ENCODE measurements around the gene C1QL1. TPM values are rescaled to one million over a fixed set of nuclear protein-coding genes. Genes with fewer than 3 reads are reported as not detected.

C1QL1 gene
- total RNA-seq, 1 donor from 2014 or later, result 7.3 TPM

DNA sequence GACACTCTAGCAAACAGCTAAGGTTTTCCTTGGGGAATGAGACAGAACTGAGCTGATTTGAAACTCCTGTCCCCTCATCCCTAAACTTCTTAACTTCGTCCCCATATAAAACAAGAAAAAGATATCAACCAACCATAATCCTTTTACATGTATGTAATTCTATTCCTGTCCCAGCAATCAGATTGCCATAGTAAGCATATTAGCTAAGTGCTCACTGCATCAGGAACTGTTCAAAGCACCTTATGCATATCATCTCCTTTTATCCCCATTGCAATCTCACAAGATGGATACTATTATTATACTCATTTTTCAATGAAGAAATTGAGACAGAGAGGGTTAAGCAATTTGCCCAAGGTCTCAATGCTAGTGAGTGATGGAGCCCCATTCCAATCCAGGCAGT, 27.3 kb downstream of the C1QL1 start:
- ATAC-seq (ENCODE audit: poor library complexity), result no peak
- no peak for DNase-seq
- intact Hi-C loops (cut with DNase I), result no loop called here

DNA sequence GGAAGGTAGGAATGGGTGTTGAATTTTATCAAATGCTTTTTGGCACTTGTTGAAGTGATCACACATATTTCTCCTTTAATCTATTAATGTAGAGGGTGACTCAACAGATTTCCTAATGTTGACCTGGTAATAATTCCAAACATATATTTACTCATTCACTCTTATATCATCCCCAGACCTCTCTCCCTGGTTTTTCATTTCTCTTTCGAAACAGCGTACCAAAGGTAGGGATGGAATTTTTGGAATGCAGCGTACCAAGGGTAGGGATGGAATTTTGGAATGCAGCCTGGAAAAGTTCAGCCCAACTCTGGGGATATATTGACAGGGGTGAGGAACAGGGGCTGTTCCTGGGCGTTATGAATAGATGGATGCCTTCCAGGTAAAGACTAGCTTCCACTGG, 27.8 kb downstream of the C1QL1 start:
- peak; percentile 42 for ATAC-seq (ENCODE audit: poor library complexity)
- intact Hi-C loops (cut with DNase I), result no loop called here
- DNase-seq, result no peak

GRCh38 chr17:44935116-44935515, 33.0 kb downstream of the C1QL1 start:
- ATAC-seq (ENCODE audit: poor library complexity) (no peak), DNase-seq (no peak)
- intact Hi-C loops (cut with DNase I), result no loop called here

GRCh38 chr17:44934745-44935105, 33.4 kb downstream of the C1QL1 start:
- no peak for DNase-seq
- ATAC-seq (ENCODE audit: poor library complexity), result no peak
- intact Hi-C loops (cut with DNase I), result no loop called here

DNA sequence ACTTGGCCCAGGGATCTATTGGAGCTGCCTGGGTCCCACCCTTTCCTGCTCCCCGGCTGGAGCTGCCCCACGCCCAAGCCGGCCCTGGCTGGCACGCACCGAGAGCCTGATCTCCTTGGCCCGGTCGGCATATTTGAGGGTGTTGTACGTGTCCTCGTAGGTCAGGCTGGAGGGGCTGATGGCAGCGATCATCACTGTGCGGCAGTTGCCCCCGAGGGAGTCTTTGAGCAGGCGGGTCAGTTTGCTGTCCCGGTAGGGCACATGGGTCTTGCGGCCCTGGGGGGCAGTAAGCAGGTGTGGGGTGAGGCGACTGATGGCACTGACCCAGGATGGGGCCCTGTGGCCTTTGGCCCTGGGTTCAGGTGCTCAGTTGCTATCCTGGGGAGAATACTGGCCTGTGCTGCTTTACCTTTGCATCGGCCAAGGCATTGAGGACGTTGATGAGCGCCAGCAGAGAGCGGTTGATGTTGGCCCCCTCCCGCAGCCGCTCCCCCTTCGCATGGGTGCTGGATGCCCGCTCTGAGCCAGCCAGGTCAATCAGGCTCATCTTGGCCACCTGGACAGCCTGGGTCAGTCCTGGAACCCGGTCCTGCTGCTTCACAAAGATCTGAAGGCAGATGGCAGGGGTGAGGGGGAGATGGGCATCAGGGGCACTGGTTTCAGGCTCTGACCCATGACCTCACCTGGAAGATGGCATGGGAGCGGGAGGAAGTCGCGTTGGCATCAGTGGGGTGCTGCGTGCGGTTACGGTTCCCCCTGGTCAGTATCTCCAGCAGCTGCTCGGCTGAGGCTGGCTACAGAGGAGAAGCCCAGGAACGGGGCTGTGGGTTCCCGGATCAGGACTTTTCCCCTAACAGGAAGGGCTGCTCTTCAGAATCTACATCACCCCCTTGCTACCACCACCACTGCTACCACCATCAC, 34.0 kb downstream of the C1QL1 start:
- DNase-seq, result no peak
- intact Hi-C loops (cut with DNase I), result no loop called here
- ATAC-seq (ENCODE audit: poor library complexity), result no peak

- ATAC-seq (ENCODE audit: poor library complexity) (peak; percentile 69), DNase-seq (no peak)
- intact Hi-C loops (cut with DNase I), result no loop called here
These were observed 35.4 kb downstream of the C1QL1 start for GRCh38 chr17:44932787-44933097.

DNA sequence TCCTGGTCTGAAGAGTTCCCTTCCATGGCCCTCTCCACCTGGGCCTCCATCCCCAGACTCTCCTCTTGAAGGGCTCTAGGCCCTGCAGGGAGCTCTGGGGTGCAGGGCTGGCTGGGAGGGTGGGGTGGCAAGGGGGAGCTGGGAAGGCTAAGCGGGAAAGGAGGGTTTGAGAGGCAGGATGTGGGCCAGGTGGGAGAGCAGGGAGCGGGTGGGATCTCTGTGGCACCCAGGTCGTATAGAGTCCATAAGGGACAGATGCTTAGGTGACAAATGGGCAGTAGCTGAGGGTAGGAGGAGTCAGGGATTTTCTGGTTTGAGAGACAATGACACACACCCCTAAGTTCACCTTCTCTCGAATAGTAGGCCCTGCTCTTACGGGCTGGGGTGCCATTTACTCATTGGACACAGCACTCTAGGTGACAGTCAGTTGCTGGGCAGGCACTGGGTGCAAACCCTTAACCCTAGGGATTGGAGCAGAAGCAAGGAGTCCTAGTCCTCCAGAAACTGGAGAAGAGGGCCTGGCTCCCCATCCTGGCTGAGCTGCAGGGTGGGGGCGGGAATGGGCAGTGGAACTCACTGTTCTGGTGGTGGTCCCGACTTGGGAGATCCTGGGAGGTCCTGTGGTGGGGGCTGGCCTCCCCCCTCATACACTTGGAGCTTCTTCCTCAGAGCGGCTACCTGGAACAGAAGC, 35.9 kb downstream of the C1QL1 start:
- ATAC-seq (ENCODE audit: poor library complexity), result peak; percentile 11
- DNase-seq, result no peak
- intact Hi-C loops (cut with DNase I), result no loop called here

GRCh38 chr17:44931376-44931775, 36.7 kb downstream of the C1QL1 start:
- DNase-seq, result no peak
- peak; percentile 44 for ATAC-seq (ENCODE audit: poor library complexity)
- intact Hi-C loops (cut with DNase I), result no loop called here

DNA sequence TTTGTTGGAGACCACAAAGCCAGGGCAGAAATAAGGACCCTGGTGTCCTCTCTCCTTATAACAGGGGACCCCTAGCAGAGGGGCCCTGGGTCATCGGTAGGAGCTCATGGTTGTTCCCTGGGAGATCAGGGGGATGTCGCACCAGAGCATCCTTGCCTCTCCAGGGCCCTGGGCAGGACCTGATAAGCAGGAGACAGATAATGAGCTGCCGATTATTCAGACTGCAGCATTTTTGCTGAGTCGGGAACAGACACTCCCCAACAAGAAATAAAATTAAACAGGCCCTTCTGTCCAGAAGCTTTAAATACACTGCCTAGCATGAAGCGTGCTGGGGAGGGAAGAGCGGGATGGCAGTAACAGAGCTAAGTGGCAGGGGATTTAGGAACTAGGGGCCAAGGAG, 37.4 kb downstream of the C1QL1 start:
- ATAC-seq (ENCODE audit: poor library complexity) (no peak), DNase-seq (no peak)
- intact Hi-C loops (cut with DNase I), result no loop called here

DNA sequence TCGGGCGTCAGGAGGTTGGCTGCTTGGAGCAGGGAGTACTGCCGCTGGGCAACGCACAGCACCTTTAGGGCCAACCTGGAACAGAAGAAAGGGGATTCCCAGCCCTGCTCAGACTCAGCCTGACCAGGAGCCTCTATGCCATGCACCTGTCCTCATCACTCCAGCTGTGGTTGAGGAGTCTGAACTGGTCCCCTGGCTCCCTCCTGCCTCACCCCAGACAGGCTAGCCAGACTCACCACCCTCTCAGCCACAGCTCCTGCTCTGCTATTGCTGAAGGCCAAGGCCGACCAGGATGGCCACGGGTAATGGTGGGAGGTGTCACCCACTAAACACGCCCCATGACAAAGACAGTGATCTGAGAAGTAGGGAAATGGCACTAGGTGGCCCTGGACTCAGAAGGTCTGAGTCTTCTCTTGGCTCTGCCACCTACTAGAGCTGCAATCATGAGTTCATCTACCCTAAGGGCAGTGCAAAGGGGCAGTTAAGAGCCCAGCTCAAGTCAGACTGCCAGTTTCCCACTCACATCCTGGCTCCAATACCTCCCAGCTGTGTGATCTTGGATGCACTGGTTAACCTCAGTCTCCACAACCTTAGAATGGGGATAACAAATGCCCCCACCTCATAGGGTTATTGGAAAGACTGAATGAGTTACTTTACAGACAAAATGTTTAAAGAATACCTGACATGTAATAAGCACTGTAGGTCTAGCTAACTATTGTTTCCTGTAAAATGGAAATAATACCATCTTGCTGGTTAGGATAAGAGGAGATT, 39.0 kb downstream of the C1QL1 start:
- DNase-seq (no peak), ATAC-seq (ENCODE audit: poor library complexity) (no peak)
- intact Hi-C loops (cut with DNase I), result no loop called here

DNA sequence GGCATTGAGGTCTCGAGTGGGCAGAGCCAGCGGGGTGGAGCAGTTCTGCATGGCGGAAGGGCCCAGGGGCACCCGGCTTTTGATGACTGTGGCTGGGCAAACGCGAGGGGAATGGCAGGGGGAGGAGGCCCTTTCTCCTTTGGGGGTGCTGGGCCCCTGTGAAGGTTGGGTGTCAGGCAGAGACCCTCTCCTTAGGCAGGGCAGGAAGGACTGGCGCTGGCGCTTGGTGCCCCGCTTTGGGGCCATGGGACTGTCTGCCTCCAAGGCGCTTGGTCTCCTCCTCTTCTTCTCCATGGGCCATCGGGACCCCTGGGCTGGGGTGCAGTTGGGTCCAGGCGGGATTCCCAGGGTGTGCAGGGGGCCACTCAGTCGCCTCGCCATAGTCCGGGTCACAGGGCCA, 40.0 kb downstream of the C1QL1 start:
- intact Hi-C loops (cut with DNase I), result no loop called here
- no peak for ATAC-seq (ENCODE audit: poor library complexity)

DNA sequence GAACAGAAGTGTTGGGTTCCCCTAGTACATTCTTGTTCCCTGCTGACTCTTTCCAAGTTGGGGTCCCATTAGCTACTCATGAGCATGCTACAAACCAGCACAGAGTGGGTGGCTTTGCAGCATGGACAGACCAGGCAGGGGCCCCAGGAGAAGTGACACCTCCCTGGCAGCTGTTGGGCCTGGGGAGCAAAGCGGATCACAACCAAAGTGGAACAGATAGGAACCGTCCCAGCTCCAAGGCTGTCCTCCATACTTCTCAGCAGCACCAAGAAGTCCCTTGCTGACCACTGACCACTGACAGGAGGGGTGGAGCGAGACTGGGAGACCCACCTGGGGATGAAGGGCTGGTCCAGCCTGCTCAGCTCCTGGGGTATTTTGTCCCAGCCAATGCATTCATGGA, 40.4 kb downstream of the C1QL1 start:
- intact Hi-C loops (cut with DNase I), result no loop called here
- ATAC-seq (ENCODE audit: poor library complexity) (no peak), DNase-seq (no peak)

More for the DNA sequence above, 40.0 kb downstream of the C1QL1 start:
- DNase-seq, result no peak

GRCh38 chr17:44926821-44927525, 41.1 kb downstream of the C1QL1 start:
- ATAC-seq (ENCODE audit: poor library complexity) (no peak), DNase-seq (no peak)
- intact Hi-C loops (cut with DNase I), result no loop called here

- ATAC-seq (ENCODE audit: poor library complexity), result no peak
- intact Hi-C loops (cut with DNase I), result no loop called here
- no peak for DNase-seq
These were observed 42.1 kb downstream of the C1QL1 start for GRCh38 chr17:44925731-44926697.

DNA sequence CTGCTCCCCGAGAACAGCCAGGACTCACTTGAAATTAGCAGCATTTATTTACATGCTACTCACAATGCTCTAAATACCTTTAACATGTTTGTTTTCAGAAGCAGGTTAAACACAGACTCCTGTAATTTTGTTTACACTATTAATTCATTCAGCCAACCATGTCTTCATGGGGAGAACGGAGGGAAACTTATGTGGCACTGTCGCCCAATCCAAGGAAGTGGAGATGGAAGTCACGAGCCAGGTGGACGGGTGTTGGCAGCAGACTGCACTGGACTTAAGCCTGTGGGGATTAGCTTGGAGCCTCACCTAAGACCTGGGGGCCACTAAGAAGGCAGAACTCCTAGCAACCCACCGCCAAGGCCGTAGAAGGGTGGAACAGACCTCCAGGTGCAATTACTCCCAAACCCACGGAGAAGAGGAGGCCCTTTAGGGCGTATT, 44.0 kb downstream of the C1QL1 start:
- intact Hi-C loops (cut with DNase I), result loop anchor here (5.0 kb wide), 1 partner anchor 208 kb away; the partner anchor contains the start of gene PLCD3

GRCh38 chr17:44922746-44923470, 45.2 kb downstream of the C1QL1 start:
- no peak for ATAC-seq (ENCODE audit: poor library complexity)
- DNase-seq, result no peak
- intact Hi-C loops (cut with DNase I), result loop anchor here (5.0 kb wide), 1 partner anchor 209 kb away; the partner anchor contains the start of gene PLCD3

More for the DNA sequence above, 44.0 kb downstream of the C1QL1 start:
- ATAC-seq (ENCODE audit: poor library complexity) (no peak), DNase-seq (no peak)

DNA sequence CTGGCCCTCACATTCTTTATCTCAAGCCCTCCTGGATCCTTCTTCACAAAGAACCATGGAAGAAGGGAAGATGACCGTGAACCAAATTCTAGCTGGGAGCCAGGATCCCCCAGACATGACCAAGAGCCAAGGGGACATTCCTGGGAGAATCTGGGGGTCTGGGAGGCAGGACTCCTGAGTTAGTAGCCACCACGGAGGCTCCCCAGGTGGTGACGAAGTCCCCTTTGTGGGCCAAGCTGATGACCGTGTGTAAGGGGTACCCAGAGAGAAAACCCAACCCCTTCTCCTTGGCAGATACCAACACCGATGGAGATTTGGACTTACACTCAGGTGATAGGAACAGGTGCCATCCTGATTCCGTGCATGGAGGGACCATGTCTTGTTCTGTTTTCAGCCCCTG, 46.0 kb downstream of the C1QL1 start:
- ATAC-seq (ENCODE audit: poor library complexity) (no peak), DNase-seq (no peak)
- intact Hi-C loops (cut with DNase I), result loop anchor here (5.0 kb wide), 1 partner anchor 210 kb away; the partner anchor contains the start of gene PLCD3
